NCI-H146 treated with DMSO at 0.1 percent for 48 hours (cell line): ENCODE measurements around the gene PPL.

Experiments
- DNase-seq: peaks from one replicate; lab custom pipeline; 2025; ENCODE audit not compliant: unreplicated experiment; lab: John Stamatoyannopoulos, UW

Gene PPL

GRCh38 chr16:4870138-4870671 lies 66.7 kb downstream of the PPL start:
- DNase-seq = no peak

DNA sequence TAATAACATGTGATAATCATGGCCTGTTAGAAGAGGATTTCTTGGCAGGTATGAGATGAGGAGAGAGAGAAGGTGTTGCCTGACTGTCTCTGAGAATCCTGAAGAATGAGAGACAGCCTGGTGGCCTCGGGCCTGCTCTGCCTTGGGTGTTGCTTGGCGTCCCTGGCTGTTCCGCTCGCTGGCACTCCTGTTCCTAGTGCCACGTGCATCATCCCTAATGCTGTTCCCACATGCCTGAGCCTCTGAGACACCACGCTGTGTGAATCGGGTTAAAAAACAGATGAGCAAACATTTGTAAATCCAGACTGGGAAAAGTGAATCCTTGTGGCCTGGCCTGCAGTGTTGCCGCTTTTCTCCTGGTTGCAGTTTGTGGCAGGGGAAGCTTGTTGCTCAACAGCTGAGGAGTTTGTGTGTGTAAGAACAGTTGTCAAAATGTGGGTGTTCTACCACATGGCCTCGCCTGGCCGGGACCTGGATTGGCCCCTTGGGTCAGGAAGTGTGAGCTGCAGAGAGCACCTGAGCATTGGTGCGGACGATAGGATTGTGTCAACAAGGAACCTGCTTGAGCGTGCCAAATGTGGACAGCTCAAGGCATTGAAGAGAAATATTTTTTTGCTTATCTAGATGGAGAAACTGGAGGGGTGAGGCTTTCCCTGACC lies 67.7 kb downstream of the PPL start:
- no peak for DNase-seq

DNA sequence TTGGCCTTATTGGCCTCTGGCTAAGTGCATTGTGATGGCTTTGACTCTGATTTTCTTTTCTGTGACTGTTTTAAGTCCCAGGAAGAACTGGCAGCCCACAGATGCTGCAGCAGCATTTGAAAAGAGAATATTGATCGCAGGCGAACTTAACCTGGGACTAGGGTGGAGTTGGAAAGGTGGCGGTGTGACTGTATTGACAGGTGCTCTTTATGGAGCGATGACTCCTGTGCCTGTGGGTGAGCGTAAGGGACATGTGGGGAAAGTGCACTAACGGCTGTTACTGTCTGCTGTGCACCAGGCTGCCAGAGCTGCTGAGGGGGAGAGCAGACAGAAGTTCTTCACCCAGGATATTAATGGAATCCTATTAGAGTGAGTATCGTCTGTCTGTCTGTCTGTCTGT lies 68.4 kb downstream of the PPL start:
- no peak for DNase-seq

DNA sequence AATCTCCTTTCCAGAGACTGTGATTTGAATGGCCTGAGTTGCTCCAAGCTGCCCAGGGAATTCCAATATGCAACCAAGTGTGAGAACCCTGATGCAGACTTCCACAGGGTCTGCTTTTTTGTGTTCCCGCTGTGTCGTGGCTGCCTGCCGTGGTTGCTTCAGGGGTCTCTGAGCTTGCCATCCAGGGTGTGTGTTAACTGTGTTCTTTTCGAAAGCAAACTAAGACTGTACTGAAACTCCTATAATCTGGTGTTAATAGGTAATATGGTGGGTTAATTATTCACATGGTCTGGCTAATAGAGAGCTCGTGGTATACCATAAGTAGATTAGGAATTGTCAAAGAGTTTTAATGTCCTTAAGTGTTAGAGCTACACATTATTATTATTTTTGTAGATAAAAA lies 68.9 kb downstream of the PPL start:
- no peak for DNase-seq

DNA sequence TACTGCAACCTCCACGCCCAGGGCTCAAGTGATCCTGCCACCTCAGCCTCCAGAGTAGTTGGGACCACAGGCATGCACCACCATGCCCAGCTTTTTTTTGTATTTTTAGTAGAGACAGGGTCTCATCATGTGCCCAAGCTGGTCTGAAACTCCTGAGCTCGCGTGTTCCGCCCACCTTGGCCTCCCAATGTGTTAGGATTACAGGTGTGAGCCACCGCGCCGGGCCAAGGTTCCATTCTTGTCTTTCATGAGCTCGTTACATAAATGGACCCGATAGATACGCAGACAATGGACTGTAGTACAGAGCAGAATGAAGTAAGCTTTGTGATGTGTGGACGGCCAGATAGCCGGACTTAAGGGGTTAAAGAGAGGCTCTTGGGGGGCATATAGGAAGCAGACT lies 70.4 kb downstream of the PPL start:
- no peak for DNase-seq

DNA sequence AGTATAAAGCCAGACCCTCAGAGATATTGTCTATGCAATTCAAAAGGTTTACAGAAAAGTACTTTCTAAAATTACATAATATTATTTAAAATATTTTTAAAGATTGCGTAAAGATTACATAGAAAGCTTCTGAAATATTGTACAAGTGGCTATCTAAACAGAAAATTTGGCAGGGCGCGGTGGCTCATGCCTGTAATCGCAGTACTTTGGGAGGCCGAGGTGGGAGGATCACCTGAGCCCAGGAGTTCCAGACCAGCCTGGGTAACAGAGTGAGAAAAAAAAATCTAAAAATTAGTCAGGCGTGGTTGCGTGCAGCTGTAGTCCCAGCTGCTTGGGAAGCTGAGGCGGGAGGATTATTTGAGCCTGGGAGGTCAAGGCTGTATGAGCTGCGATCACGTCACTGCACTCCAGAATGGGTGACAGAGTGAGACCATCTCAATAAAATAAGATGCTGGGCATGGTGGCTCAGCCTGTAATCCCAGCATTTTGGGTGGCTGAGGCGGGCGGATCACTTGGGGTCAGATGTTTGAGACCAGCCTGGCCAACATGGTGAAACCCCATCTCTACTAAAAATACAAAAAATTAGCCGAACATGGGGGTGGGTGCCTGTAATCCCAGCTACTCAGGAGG lies 71.6 kb downstream of the PPL start:
- no peak for DNase-seq

DNA sequence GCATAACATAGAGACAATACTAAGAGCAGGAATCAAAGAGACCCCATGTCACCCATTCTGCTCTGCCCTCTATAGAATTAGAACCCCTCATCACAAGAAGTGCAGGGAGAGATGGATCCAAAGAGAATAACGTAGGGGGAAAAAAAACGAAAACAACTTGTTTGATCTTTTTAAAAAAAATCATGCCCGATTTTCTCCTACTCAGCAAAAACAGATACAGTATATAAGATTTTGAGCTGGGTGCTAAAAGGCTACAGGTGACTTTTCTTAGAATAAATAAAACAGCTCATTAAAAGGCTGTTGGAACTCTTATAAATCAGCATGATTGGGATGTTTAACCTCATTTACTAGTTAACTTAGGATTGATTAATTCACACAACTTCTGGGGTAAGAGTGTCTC lies 72.2 kb downstream of the PPL start:
- no peak for DNase-seq

DNA sequence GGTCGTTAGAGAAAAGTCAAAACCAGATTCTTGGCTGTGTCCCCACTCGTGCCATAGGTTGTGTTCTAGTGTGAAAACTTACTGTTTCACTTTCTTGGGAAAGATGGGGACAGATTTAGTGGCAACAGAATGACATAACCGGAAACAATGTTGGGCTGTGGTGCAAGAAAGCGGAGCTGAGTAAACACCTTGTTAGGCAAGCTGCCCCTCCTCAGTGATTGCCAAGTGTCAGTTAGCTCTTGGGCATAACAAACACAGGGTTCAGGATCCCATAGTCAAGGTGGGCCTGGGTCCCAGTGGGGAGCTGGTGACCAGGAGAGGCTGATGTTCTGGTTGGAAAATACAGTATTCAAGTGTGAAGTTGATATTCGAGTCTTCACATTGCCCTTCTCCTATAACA lies 74.3 kb downstream of the PPL start:
- no peak for DNase-seq

- DNase-seq = no peak
Observed at GRCh38 chr16:4860727-4861342, 76.1 kb downstream of the PPL start.

- no peak for DNase-seq
Observed at GRCh38 chr16:4859900-4860255, 77.1 kb downstream of the PPL start.

DNA sequence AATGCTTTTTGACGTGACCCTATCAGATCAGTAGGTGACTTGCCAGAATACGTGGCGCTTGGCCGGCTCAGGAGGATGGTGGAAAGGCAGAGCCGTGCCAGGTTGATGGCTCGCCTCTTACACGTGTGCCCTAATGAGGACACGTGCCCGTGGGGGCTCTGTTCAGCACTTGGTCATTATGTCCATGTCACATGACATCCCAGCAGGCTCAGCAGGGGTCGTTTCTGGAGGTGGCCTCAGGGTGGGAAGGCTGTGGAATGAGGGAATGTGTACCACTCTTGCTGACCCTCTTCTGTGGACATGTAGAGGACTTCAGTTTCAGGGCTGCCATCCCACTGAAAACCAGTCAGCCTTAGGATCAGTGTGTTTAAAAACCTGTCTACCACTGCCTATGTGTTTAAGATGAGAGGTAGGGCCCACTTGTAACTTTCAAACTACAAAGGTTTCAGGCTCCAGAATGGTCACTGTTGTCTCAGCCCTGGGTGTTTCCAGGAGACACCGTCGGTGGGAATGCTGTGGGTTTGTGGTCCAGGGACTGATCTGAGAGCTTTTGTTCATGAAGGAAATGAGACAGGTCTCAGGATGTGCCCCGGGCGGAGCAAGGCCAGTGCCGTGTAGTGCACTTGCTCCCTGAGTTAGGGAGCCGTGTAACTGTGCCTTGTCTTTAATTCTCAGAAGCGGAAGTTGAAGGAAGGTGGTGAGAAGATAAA lies 77.6 kb downstream of the PPL start:
- DNase-seq = no peak

GRCh38 chr16:4855804-4856203 lies 81.1 kb downstream of the PPL start:
- DNase-seq = no peak

DNA sequence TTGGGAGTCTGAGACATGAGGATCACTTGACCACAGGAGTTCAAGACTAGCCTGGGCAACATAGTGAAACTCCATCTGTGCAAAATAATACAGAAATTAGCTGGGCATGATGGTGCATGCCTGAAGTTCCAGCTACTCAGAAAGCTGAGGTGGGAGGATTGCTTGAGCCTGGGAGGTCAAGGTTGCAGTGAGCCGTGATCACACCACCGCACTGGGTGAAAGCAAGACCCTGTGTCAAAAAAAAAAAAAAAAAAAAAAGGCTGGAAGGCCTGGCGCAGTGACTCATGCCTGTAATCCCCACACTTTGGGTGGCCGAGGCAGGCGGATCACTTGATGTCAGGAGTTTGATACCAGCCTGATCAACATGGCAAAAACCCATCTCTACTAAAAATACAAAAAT lies 81.6 kb downstream of the PPL start:
- DNase-seq = no peak

GRCh38 chr16:4852221-4852872 lies 84.6 kb downstream of the PPL start:
- no peak for DNase-seq

GRCh38 chr16:4850211-4850610 lies 86.7 kb downstream of the PPL start:
- no peak for DNase-seq

GRCh38 chr16:4847774-4848587 lies 89.0 kb downstream of the PPL start:
- DNase-seq = no peak

- DNase-seq = peak; percentile 93
Observed at GRCh38 chr16:4846901-4847773, 89.8 kb downstream of the PPL start, which contains the start of the genes GLYR1 and UBN1. Gene GLYR1, minus strand, starts transcription at chr16:4847288. Its CDS starts 23 bp downstream, at chr16:4847265. Gene UBN1, plus strand, starts transcription at chr16:4847481. Its CDS starts 5,437 bp downstream, at chr16:4852918.

DNA sequence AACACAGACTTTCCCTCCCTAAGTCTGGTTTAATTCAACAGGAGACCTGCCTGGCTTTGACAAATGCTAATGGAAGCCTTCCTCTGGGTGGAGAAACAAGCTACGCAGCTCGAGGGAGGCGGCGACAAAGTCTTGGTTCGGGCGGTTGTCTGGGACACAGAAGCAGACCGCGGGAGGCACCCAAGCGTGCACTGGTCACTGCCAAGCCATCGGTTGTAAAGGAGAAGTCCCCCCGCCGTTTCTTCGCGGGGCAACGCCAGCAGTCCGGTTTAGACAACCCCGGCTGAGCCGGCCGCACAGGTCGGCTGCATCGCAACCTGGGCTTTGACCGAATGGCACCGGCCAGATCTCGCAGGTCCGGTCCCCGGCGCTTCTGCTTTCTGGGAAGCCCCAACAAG lies 90.4 kb downstream of the PPL start:
- no peak for DNase-seq

GRCh38 chr16:4840984-4841383 lies 96.0 kb downstream of the PPL start:
- no peak for DNase-seq
